T-helper 2 cell treated with Interferon-gamma antibody and Interleukin-4, amounts not matched to agents 100 ng/mL and 5 ng/mL, for 36 hours (primary cell): ENCODE data around the gene MOV10L1. TPM values are rescaled to one million over a fixed set of nuclear protein-coding genes. Genes with fewer than 3 reads are reported as not detected.

Experiments used
- intact Hi-C: fragments of 100-400 bp; cut with micrococcal nuclease; formaldehyde crosslinking; loops from one replicate; pipeline ENCODE4 v1.15.1; 2023
- total RNA-seq: library from RNA; stranded (reverse); gene quantifications from 2 replicates; pipeline ENCODE4 v1.2.3, GENCODE V29; 2022

The MOV10L1 gene
- total RNA-seq, 1 donor from 2014 or later: not detected

- intact Hi-C loops: loop anchor here (2.0 kb wide), 2 partner anchors 17 to 427 kb away; partner anchors contain the start of genes ARSA and TRABD
Observed at GRCh38 chr22:50201191-50202129, 111.7 kb downstream of the MOV10L1 start.

- intact Hi-C loops: no loop called here
Observed at GRCh38 chr22:50202130-50202666, 112.4 kb downstream of the MOV10L1 start.

- intact Hi-C loops: no loop called here
Observed at GRCh38 chr22:50203288-50203687, 113.5 kb downstream of the MOV10L1 start.

- intact Hi-C loops: no loop called here
Observed at GRCh38 chr22:50204571-50204970, 114.8 kb downstream of the MOV10L1 start.

GRCh38 chr22:50204998-50205397 is 115.2 kb downstream of the MOV10L1 start:
- intact Hi-C loops: loop anchor here (5.0 kb wide), 1 partner anchor 438 kb away; no protein-coding TSS in a partner anchor

- intact Hi-C loops: loop anchor here (5.0 kb wide), 1 partner anchor 439 kb away; no protein-coding TSS in a partner anchor
Observed at GRCh38 chr22:50205781-50206569, 116.2 kb downstream of the MOV10L1 start.

- intact Hi-C loops: loop anchor here (5.0 kb wide), 1 partner anchor 439 kb away; no protein-coding TSS in a partner anchor
Observed at GRCh38 chr22:50206599-50206998, 116.8 kb downstream of the MOV10L1 start.

GRCh38 chr22:50207383-50208140 is 117.8 kb downstream of the MOV10L1 start:
- intact Hi-C loops: loop anchor here (5.0 kb wide), 1 partner anchor 440 kb away; no protein-coding TSS in a partner anchor

GRCh38 chr22:50208430-50208938 is 118.7 kb downstream of the MOV10L1 start:
- intact Hi-C loops: loop anchor here (5.0 kb wide), 1 partner anchor 441 kb away; no protein-coding TSS in a partner anchor

GRCh38 chr22:50208939-50209892 is 119.4 kb downstream of the MOV10L1 start:
- intact Hi-C loops: loop anchor here (5.0 kb wide), 1 partner anchor 442 kb away; no protein-coding TSS in a partner anchor

- intact Hi-C loops: loop anchor here (1.0 to 5.0 kb wide), 2 partner anchors 61 to 443 kb away; no protein-coding TSS in a partner anchor
Observed at GRCh38 chr22:50209893-50210292, 120.1 kb downstream of the MOV10L1 start.

- intact Hi-C loops: loop anchor here (1.0 kb wide), 1 partner anchor 61 kb away; no protein-coding TSS in a partner anchor
Observed at GRCh38 chr22:50210378-50211139, 120.8 kb downstream of the MOV10L1 start.

- intact Hi-C loops: no loop called here
Observed at GRCh38 chr22:50211147-50211546, 121.3 kb downstream of the MOV10L1 start.

Other genes with a start within 250 kb of the MOV10L1 start
- 23.3 and 24.0 TPM in 2 replicates for gene ZBED4, start 236.2 kb upstream of the MOV10L1 start, total RNA-seq
- 15.6 and 20.7 TPM in 2 replicates for gene ALG12, start 171.6 kb upstream of the MOV10L1 start, total RNA-seq
- 73.9 and 75.1 TPM in 2 replicates for gene CRELD2, start 171.4 kb upstream of the MOV10L1 start, total RNA-seq
- 52.6 and 52.8 TPM in 2 replicates for gene PIM3, start 129.2 kb upstream of the MOV10L1 start, total RNA-seq
- gene IL17REL, start 77.2 kb upstream of the MOV10L1 start, total RNA-seq: not detected in 2 replicates
- not detected in 2 replicates for gene TTLL8, start 31.7 kb upstream of the MOV10L1 start, total RNA-seq
- gene MLC1, start 4.6 kb upstream of the MOV10L1 start, total RNA-seq: 0.32 and 0.55 TPM in 2 replicates
- gene PANX2, start 80.7 kb downstream of the MOV10L1 start, total RNA-seq: 0.30 and 0.34 TPM in 2 replicates
- gene TRABD, start 95.9 kb downstream of the MOV10L1 start, total RNA-seq: 134 and 140 TPM in 2 replicates
- gene SELENOO, start 111.0 kb downstream of the MOV10L1 start, total RNA-seq: 22.4 and 25.0 TPM in 2 replicates
- 56.4 and 57.5 TPM in 2 replicates for gene TUBGCP6, start 155.0 kb downstream of the MOV10L1 start, total RNA-seq
- 87.4 and 88.2 TPM in 2 replicates for gene HDAC10, start 161.3 kb downstream of the MOV10L1 start, total RNA-seq
- gene MAPK12, start 171.7 kb downstream of the MOV10L1 start, total RNA-seq: 5.5 and 5.7 TPM in 2 replicates
- 10.2 and 12.0 TPM in 2 replicates for gene MAPK11, start 180.4 kb downstream of the MOV10L1 start, total RNA-seq
- 10.1 and 11.0 TPM in 2 replicates for gene PLXNB2, start 217.6 kb downstream of the MOV10L1 start, total RNA-seq
- gene DENND6B, start 237.0 kb downstream of the MOV10L1 start, total RNA-seq: 3.2 and 3.3 TPM in 2 replicates